ENCODE results near the gene ATP1B1.

ATP1B1 gene

GRCh38 chr1:169103002-169103401 is 3.5 kb upstream of the ATP1B1 start:
- H3K4me3 ChIP-seq (replicated peaks; ENCODE audit: low read depth, low read length): no peak overlapping the region
- DNase-seq (ENCODE audit: low read depth): no peak
- TF ChIP-seq CTCF (IDR thresholded peaks at IDR 0.05; ENCODE audit: low read length, missing control alignments): no peak

DNA sequence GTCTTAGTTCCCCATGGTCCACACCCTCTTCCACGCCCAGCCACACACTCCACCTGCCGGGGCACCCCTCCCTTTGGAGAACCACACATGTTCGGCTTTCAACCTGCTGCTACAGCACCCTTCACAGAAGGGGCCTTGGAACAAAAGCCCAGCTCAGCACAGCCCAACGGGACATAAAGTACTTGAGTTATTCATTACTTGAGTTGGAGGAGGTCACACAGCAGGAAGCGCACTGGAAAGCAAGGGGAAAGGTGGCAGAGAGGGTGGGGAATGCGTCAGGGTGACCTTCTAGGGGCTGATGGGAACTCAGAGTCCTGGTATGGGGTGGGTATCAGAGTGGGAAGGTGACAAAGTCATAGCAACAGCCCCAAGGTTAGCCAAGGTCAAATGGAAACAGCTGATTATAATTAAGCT is 3.0 kb upstream of the ATP1B1 start:
- TF ChIP-seq CTCF (IDR thresholded peaks at IDR 0.05; ENCODE audit: low read length, missing control alignments): no peak
- DNase-seq (ENCODE audit: low read depth): no peak
- H3K4me3 ChIP-seq (replicated peaks; ENCODE audit: low read depth, low read length): no peak overlapping the region

GRCh38 chr1:169105087-169105433 is 1.4 kb upstream of the ATP1B1 start:
- no peak for TF ChIP-seq CTCF (IDR thresholded peaks at IDR 0.05; ENCODE audit: low read length, missing control alignments)
- H3K4me3 ChIP-seq (replicated peaks; ENCODE audit: low read depth, low read length): no peak overlapping the region
- no peak for DNase-seq (ENCODE audit: low read depth)

DNA sequence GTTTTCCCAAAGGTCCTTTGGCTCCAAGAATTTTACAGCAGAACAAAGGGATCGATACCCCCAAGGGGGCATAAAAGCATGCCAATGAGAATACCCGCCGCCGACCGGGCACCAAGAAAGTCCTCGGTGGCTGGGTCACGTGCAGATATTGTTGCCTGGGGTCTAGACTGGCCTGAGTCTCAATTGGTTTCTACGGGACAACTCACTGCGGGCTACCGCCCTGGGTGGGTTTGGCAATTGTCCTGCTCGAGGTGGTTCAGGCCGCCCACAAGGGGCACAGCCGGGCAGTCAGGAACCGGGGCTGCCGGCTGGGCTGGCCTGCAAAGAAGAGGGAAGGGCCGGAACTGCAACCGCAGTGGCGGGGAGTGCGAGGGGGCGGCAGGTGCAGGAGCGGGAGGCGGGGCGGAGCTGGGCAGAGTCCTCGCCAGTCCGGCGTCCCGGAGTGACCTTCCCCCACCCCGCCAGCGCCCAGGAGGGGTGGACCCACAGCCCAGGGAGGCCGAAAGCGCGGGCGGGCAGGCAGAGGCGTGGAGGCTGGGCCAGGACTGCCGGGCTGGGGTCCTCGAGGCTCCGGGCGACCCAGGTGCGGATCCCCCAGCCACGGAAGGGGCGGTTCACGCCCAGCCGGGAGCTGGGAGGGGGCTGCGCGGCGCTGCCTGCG is 926 bp upstream of the ATP1B1 start:
- no peak for DNase-seq (ENCODE audit: low read depth)
- peak overlapping the region; percentile 81 for H3K4me3 ChIP-seq (replicated peaks; ENCODE audit: low read depth, low read length)
- no peak for TF ChIP-seq CTCF (IDR thresholded peaks at IDR 0.05; ENCODE audit: low read length, missing control alignments)

DNA sequence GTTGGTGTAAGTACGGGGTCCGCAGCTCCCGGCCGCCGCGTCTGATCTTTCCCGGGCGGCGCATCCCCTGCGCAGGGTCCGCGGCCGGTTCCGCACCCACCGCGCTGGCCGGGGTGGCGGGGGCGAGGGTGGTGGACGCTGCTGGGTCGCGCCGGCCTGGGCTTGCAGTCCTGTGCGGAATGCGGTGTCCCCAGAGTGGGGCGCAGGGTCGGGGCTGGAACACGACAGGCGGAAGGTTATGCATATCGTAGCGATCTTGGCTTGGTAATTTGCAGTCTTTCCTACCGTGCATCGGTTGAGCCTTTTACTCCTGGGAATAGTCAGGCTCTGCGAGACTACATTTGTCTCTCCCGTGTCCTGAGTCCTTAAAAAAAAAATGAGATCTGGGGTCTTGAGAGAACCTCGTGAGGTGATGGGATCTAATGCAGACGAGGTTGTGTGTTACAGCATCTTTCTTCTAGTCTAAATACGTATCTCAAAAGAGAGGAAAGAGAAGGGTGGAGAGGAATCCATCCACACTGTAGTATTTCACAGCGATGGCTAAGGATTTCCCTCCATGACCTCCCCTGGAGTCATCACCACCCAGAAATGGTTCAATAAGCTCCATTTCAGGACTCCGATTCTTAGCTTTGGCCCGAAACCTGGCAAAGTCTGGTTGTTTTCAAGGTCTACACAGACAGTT is 572 bp downstream of the ATP1B1 start:
- peak; percentile 45 for DNase-seq (ENCODE audit: low read depth)
- no peak for TF ChIP-seq CTCF (IDR thresholded peaks at IDR 0.05; ENCODE audit: low read length, missing control alignments)

DNA sequence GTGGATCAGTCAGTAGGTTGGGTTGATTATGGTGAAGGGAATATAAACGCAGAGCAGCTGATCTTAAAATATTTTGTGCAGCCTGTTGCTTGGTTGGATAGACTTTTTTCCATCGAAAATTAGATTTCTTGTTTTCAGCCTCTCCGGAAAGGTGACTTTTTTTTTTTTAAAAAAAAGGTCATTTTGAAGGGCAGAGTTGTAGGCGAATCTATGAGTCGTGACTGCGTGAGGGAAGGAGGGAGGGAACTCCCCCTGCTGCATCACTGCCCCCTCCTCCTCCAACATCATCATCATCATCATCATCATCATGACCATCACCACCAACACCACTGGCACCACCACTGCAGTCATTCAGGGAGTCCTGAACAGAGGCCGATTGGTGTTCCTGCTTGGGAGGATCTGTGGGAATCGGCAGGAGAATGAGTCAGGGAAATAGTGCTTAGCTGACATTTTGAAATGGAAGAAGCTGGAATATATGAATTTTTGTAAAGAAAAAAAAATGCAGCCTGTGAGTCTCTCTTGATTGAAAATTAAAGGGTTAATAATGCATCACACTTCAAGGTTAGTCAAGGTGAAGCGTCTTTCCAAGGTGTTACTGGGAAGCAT is 1.2 kb downstream of the ATP1B1 start:
- H3K4me3 ChIP-seq (replicated peaks; ENCODE audit: low read depth, low read length): peak overlapping the region; percentile 81
- peak; percentile 48 for DNase-seq (ENCODE audit: low read depth)
- no peak for TF ChIP-seq CTCF (IDR thresholded peaks at IDR 0.05; ENCODE audit: low read length, missing control alignments)

More for the DNA sequence above, 572 bp downstream of the ATP1B1 start:
- peak overlapping the region; percentile 81 for H3K4me3 ChIP-seq (replicated peaks; ENCODE audit: low read depth, low read length)

Measured in fibroblast of pulmonary artery (primary cell).